Central memory CD8-positive, alpha-beta T cell (primary cell): ENCODE data around the gene FDPS.
A peak's percentile ranks its signal among the peaks of the same experiment; 100 is the strongest.

Source experiments
- ATAC-seq: fragments of 150-1000 bp; cut with Tn5 transposase; replicated peaks from 2 replicates; pipeline ENCODE4 v1.10.0; 2022; ENCODE audit warnings: mild to moderate bottlenecking, moderate FRiP score, moderate number of reproducible peaks; ENCODE audit not compliant: poor library complexity, severe bottlenecking; ENCODE audit errors: extremely low read depth
- DNase-seq, 2 donors: peaks; one replicate each; pipeline ENCODE4 v3.0.0; 2021; ENCODE audit warnings: low spot score in 2 of 2
- H3K27ac Mint-ChIP-seq: one replicate; pipeline ENCODE4 v1.8.0; 2022; ENCODE audit warnings: low read depth, mild to moderate bottlenecking, moderate library complexity, mixed read lengths
- H3K27me3 Mint-ChIP-seq: one replicate; pipeline ENCODE4 v1.8.0; 2022; ENCODE audit warnings: mixed read lengths
- H3K36me3 Mint-ChIP-seq: one replicate; pipeline ENCODE4 v1.8.0; 2022; ENCODE audit warnings: mild to moderate bottlenecking, moderate library complexity, mixed read lengths; ENCODE audit not compliant: insufficient read depth
- H3K4me1 Mint-ChIP-seq: one replicate; pipeline ENCODE4 v1.8.0; 2022; ENCODE audit warnings: mixed read lengths
- H3K4me3 Mint-ChIP-seq: one replicate; pipeline ENCODE4 v1.8.0; 2022; ENCODE audit warnings: mild to moderate bottlenecking, moderate library complexity, mixed read lengths
- H3K9me3 Mint-ChIP-seq: one replicate; pipeline ENCODE4 v1.8.0; 2022; ENCODE audit warnings: mixed read lengths

The FDPS gene

GRCh38 chr1:155308493-155309422 lies at the start of gene FDPS:
Gene FDPS (plus strand): TSS chr1:155308866. CDS start chr1:155309790, 924 bp downstream.
- ATAC-seq = peak; percentile 99
- H3K4me1 Mint-ChIP-seq = peaks cover 27% of the 10 kb centered on the region
- peaks cover 16% of the 10 kb centered on the region for H3K36me3 Mint-ChIP-seq
- H3K27me3 Mint-ChIP-seq = no peaks in the 10 kb centered on the region
- H3K9me3 Mint-ChIP-seq = no peaks in the 10 kb centered on the region
- DNase-seq = peak; percentile 85 to 96
- H3K4me3 Mint-ChIP-seq = peak within 1 kb of the TSS; percentile 91
- H3K27ac Mint-ChIP-seq = peak within 1 kb of the TSS; percentile 97

GRCh38 chr1:155260276-155260675 lies 48.4 kb upstream of the FDPS start:
- ATAC-seq (no peak), DNase-seq (no peak)
- H3K4me3 Mint-ChIP-seq = peak overlapping the region; percentile 93
- peaks cover 43% of the 10 kb centered on the region for H3K36me3 Mint-ChIP-seq
- H3K27me3 Mint-ChIP-seq = no peaks in the 10 kb centered on the region
- no peaks in the 10 kb centered on the region for H3K9me3 Mint-ChIP-seq
- H3K27ac Mint-ChIP-seq = peak overlapping the region; percentile 16
- peaks cover 51% of the 10 kb centered on the region for H3K4me1 Mint-ChIP-seq

- Mint-ChIP-seq H3K4me1 (peaks cover 41% of the 10 kb centered on the region), H3K36me3 (peaks cover 51% of the 10 kb centered on the region)
Observed at GRCh38 chr1:155261493-155261851, 47.2 kb upstream of the FDPS start.

DNA sequence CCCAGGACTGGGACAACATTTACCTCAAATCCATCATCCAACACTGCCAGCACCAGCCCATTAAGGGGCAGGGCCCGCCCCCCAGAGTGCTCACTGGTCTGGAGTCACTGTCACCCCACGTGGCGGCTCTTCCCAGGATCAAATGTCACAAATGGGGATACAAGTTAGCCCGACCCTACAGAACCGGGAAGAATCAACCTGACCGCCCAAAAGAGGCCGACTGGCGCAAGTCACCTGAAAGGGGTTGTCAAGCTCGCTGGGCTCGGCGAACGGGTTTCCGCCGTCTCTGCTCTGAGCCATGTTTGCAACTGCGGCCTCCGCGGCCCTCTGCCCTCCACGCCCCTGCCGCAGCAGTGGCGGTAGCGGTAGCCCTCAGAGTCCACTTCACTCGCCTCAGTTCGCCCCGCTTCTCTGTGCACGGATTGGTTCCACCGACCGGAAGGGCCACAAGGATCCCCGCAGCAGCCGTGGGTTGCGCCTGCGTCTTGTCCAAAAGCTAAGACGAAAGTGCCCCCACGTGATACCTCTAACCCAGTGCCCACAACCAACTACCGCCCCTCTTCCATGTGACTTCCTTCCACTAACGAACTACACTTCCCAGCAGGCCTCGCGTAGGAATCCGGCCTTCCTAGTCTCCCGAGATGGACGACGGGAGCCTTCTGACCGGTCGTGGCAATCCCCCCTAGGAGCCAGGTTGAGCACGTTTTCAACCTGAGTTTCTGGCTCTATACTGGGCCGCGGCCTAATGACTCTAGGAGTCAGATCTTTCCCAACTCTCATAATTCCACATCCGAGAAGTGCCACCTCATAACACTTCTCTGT lies 46.6 kb upstream of the FDPS start, which contains the start of gene SCAMP3:
Gene SCAMP3, minus strand, starts transcription at position 509 of the 822 bp plus-strand sequence. Its CDS starts 209 bp downstream, at position 300.
- no peaks in the 10 kb centered on the region for H3K9me3 Mint-ChIP-seq
- peaks cover 35% of the 10 kb centered on the region for H3K4me1 Mint-ChIP-seq
- peak within 1 kb of the TSS; percentile 93 for H3K4me3 Mint-ChIP-seq
- ATAC-seq (peak; percentile 99), DNase-seq (peak; percentile 59 to 70)
- peaks cover 57% of the 10 kb centered on the region for H3K36me3 Mint-ChIP-seq
- H3K27me3 Mint-ChIP-seq = no peaks in the 10 kb centered on the region
- H3K27ac Mint-ChIP-seq = peak within 1 kb of the TSS; percentile 91

More at GRCh38 chr1:155261493-155261851, 47.2 kb upstream of the FDPS start:
- no peak for DNase-seq
- Mint-ChIP-seq H3K27ac (peak overlapping the region; percentile 91), H3K4me3 (peak overlapping the region; percentile 93), H3K9me3 (no peaks in the 10 kb centered on the region), H3K27me3 (no peaks in the 10 kb centered on the region)
- ATAC-seq = peak; percentile 8

GRCh38 chr1:155263067-155263466 lies 45.6 kb upstream of the FDPS start:
- Mint-ChIP-seq H3K27me3 (no peaks in the 10 kb centered on the region), H3K27ac (peak overlapping the region; percentile 91), H3K4me3 (peak overlapping the region; percentile 93), H3K36me3 (peaks cover 57% of the 10 kb centered on the region), H3K9me3 (no peaks in the 10 kb centered on the region), H3K4me1 (peaks cover 29% of the 10 kb centered on the region)
- no peak for ATAC-seq
- no peak for DNase-seq

GRCh38 chr1:155266553-155266952 lies 42.1 kb upstream of the FDPS start:
- Mint-ChIP-seq H3K4me1 (peaks cover 24% of the 10 kb centered on the region), H3K9me3 (no peaks in the 10 kb centered on the region), H3K27ac (no peak overlapping the region), H3K36me3 (peaks cover 61% of the 10 kb centered on the region), H3K27me3 (no peaks in the 10 kb centered on the region), H3K4me3 (no peak overlapping the region)
- ATAC-seq (no peak), DNase-seq (no peak)

- Mint-ChIP-seq H3K9me3 (no peaks in the 10 kb centered on the region), H3K4me3 (no peak overlapping the region), H3K27ac (no peak overlapping the region), H3K36me3 (peaks cover 55% of the 10 kb centered on the region), H3K4me1 (peaks cover 15% of the 10 kb centered on the region), H3K27me3 (no peaks in the 10 kb centered on the region)
- ATAC-seq (no peak), DNase-seq (no peak)
Observed at GRCh38 chr1:155267373-155267772, 41.3 kb upstream of the FDPS start.

DNA sequence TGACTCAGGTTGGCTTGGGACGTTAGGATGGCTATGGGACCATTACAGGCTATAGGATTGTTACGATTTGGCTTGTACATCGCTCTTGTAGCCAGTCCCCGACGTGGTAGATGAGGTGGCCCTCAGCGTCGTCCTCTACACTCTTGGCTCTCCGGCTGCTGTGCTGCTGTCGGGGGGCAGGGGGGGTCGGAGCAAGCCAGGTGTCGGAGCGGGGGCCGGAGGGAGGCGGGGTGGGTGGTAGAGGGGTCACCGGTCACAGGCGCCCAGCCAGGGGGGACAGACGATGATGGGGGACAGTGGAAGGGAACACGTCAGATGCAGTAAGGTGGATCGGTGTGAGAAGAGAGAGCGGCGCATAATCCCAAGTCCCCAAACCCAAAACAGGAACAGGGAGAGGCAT lies 40.0 kb upstream of the FDPS start:
- no peaks in the 10 kb centered on the region for H3K9me3 Mint-ChIP-seq
- peaks cover 21% of the 10 kb centered on the region for H3K4me1 Mint-ChIP-seq
- H3K36me3 Mint-ChIP-seq = peaks cover 56% of the 10 kb centered on the region
- H3K27me3 Mint-ChIP-seq = no peaks in the 10 kb centered on the region
- no peak overlapping the region for H3K27ac Mint-ChIP-seq
- DNase-seq (no peak), ATAC-seq (no peak)
- no peak overlapping the region for H3K4me3 Mint-ChIP-seq

DNA sequence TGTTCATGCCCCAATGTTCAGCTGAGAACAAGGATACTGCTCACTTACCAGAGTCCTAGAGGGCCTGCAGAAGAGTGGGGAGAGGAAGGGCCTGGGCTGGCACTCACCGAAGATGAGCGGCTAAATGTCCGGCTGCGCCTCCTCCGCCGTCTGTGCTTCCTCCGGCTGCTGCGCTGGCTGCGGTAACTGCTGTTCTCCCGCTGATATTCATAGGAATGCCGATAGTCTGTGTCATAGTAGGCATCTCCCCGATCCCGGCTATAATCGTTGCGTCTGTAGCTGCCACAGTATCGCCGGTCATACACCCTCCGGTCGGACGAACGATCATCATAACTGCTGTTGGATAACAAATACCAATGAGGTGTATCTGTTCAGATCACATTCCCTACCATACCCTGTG lies 39.3 kb upstream of the FDPS start:
- Mint-ChIP-seq H3K36me3 (peaks cover 59% of the 10 kb centered on the region), H3K27ac (no peak overlapping the region)
- ATAC-seq = no peak

DNA sequence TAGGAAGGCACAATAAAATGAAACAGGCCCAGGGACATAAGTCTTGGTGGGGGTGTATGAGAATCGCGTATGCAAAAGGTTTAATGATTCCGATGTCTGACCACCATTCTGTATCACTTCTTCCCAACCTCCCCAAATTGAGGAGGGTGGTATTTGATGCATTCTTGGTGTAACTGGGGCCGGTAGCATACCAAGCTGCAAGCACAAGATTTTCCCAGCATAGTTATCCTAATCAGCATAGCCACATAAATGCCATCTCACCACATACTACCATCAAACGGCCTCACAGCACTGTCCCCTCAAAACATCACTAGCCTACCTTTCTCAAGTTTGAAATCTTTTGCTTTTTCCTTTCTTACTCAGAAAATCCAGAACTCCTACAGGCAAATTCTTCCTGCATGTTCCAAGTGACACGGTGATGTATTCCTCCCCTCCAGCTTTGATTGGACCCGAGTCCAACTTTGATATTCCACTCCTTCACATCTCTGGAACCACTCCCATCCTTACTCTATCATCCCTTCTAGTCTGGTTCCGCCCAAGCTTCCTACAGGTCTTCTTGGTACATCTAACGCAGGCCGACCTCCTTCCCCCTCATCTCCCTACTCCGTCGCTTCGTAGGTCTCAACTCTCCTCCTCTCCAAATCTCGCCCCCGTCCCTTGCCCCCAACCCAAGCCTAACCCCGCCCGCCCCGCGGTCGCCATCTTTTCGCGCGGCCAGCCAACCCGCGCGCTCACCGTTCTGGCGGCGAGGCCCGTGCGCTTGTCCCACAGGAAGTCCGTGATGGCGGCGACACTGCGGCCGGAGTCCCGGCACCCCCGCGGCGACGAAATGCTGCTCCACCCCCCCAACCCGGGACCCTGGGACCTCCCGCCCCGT lies 36.0 kb upstream of the FDPS start:
- Mint-ChIP-seq H3K36me3 (peaks cover 40% of the 10 kb centered on the region), H3K4me1 (peaks cover 37% of the 10 kb centered on the region), H3K4me3 (peak overlapping the region; percentile 75), H3K27ac (peak overlapping the region; percentile 17), H3K27me3 (no peaks in the 10 kb centered on the region), H3K9me3 (no peaks in the 10 kb centered on the region)
- DNase-seq (peak in 1 of 2 donors; percentile 15), ATAC-seq (peak; percentile 22)

More for the DNA sequence above, 39.3 kb upstream of the FDPS start:
- Mint-ChIP-seq H3K4me1 (peaks cover 23% of the 10 kb centered on the region), H3K9me3 (no peaks in the 10 kb centered on the region), H3K4me3 (no peak overlapping the region), H3K27me3 (no peaks in the 10 kb centered on the region)
- no peak for DNase-seq

- peaks cover 33% of the 10 kb centered on the region for H3K36me3 Mint-ChIP-seq
- H3K9me3 Mint-ChIP-seq = no peaks in the 10 kb centered on the region
- peak; percentile 81 to 86 for DNase-seq
- H3K27ac Mint-ChIP-seq = peak within 1 kb of the TSS; percentile 17
- no peaks in the 10 kb centered on the region for H3K27me3 Mint-ChIP-seq
- H3K4me3 Mint-ChIP-seq = peak within 1 kb of the TSS; percentile 75
- ATAC-seq = peak; percentile 90
- H3K4me1 Mint-ChIP-seq = peaks cover 40% of the 10 kb centered on the region
Observed at GRCh38 chr1:155273343-155274245, 35.1 kb upstream of the FDPS start, which contains the start of gene CLK2. Gene CLK2 (minus strand): TSS chr1:155273504. CDS start chr1:155270977, 2,527 bp downstream.
